WTC11 (cell line): Measurements from ENCODE around the gene KSR1. TPM values are rescaled to one million over a fixed set of nuclear protein-coding genes. Genes with fewer than 3 reads are reported as not detected.

Experiments
- ATAC-seq: fragments of 200-7000 bp; cut with Tn5 transposase; 2 replicates; pipeline ENCODE4 v1.10.0; 2021; ENCODE audit warnings: mild to moderate bottlenecking, moderate library complexity
- CTCF ChIA-PET: fragments of 300-600 bp; sonication (Branson Sonifier 250); formaldehyde crosslinking; loops from one replicate; lab custom pipeline; 2021; ENCODE audit warnings: antibody characterized with exemption; lab: Charles Lee
- POLR2A ChIA-PET: fragments of 350-600 bp; sonication (Branson Sonifier 250); formaldehyde crosslinking; loops from one replicate; lab custom pipeline; 2021; ENCODE audit warnings: antibody characterized with exemption; lab: Charles Lee
- DNase-seq: peaks from one replicate; pipeline ENCODE4 v3.0.0; 2021; ENCODE audit warnings: low spot score
- H3K27ac Mint-ChIP-seq: 2 replicates; pipeline ENCODE4 v1.8.0; 2021; ENCODE audit warnings: mixed read lengths
- H3K27me3 Mint-ChIP-seq: 2 replicates; pipeline ENCODE4 v1.8.0; 2021; ENCODE audit warnings: low read depth, mild to moderate bottlenecking, moderate library complexity, mixed read lengths
- H3K36me3 Mint-ChIP-seq: 2 replicates; pipeline ENCODE4 v1.8.0; 2021; ENCODE audit warnings: mixed read lengths
- H3K4me1 Mint-ChIP-seq: 2 replicates; pipeline ENCODE4 v1.8.0; 2022; ENCODE audit warnings: mixed read lengths
- H3K4me3 Mint-ChIP-seq: 2 replicates; pipeline ENCODE4 v1.8.0; 2021; ENCODE audit warnings: mild to moderate bottlenecking, moderate library complexity, mixed read lengths
- H3K9me3 Mint-ChIP-seq: 2 replicates; pipeline ENCODE4 v1.8.0; 2021; ENCODE audit warnings: mixed read lengths
- CBFB ChIP-seq: sonication (generic); formaldehyde crosslinking; IDR thresholded peaks from 2 replicates; pipeline ENCODE4 v1.8.1; 2022; ENCODE audit warnings: mild to moderate bottlenecking, low read depth, missing genetic modification reagents
- FOXK1 ChIP-seq: sonication (generic); formaldehyde crosslinking; IDR thresholded peaks from 2 replicates; pipeline ENCODE4 v1.8.0; 2022; ENCODE audit warnings: mild to moderate bottlenecking, moderate library complexity, missing genetic modification reagents
- GABPB1 ChIP-seq: sonication (generic); formaldehyde crosslinking; IDR thresholded peaks from 2 replicates; pipeline ENCODE4 v1.8.1; 2023; ENCODE audit warnings: mild to moderate bottlenecking, missing genetic modification reagents
- HMGXB4 ChIP-seq: sonication (generic); formaldehyde crosslinking; IDR thresholded peaks from 2 replicates; pipeline ENCODE4 v1.8.1; 2023; ENCODE audit warnings: mild to moderate bottlenecking, moderate library complexity, missing genetic modification reagents
- JAZF1 ChIP-seq: fragments of 250-450 bp; sonication (Bioruptor Pico); IDR thresholded peaks from 2 replicates; pipeline ENCODE4 v1.9.0; 2021; ENCODE audit warnings: moderate library complexity, mild to moderate bottlenecking, inconsistent platforms
- KAT7 ChIP-seq: sonication (generic); formaldehyde crosslinking; IDR thresholded peaks from 2 replicates; pipeline ENCODE4 v1.8.1; 2023; ENCODE audit warnings: missing genetic modification reagents, mild to moderate bottlenecking, borderline replicate concordance
- MAX ChIP-seq: sonication (generic); formaldehyde crosslinking; IDR thresholded peaks from 2 replicates; pipeline ENCODE4 v1.8.0; 2022; ENCODE audit warnings: mild to moderate bottlenecking, missing genetic modification reagents
- MXD4 ChIP-seq: fragments of 250-450 bp; sonication (Bioruptor Pico); IDR thresholded peaks from 2 replicates; pipeline ENCODE4 v1.8.0; 2021; ENCODE audit warnings: mild to moderate bottlenecking, moderate library complexity, borderline replicate concordance
- MYBL2 ChIP-seq: sonication (generic); formaldehyde crosslinking; IDR thresholded peaks from 2 replicates; pipeline ENCODE4 v1.8.1; 2023; ENCODE audit warnings: mild to moderate bottlenecking, moderate library complexity, missing genetic modification reagents
- OVOL2 ChIP-seq: fragments of 250-450 bp; sonication (Bioruptor Pico); IDR thresholded peaks from 2 replicates; pipeline ENCODE4 v1.9.0; 2021; ENCODE audit warnings: mild to moderate bottlenecking, borderline replicate concordance
- RORB ChIP-seq: fragments of 250-450 bp; sonication (Bioruptor Pico); IDR thresholded peaks from 2 replicates; pipeline ENCODE4 v1.9.0; 2021; ENCODE audit warnings: mild to moderate bottlenecking
- SMAD4 ChIP-seq: sonication (generic); formaldehyde crosslinking; IDR thresholded peaks from 2 replicates; pipeline ENCODE4 v1.8.0; 2022; ENCODE audit warnings: mild to moderate bottlenecking, missing genetic modification reagents
- SP1 ChIP-seq: sonication (generic); formaldehyde crosslinking; conservative IDR thresholded peaks from 2 replicates; pipeline ENCODE4 v1.8.1; 2022; ENCODE audit warnings: missing genetic modification reagents
- TEAD4 ChIP-seq: sonication (generic); formaldehyde crosslinking; IDR thresholded peaks from 2 replicates; pipeline ENCODE4 v1.8.0; 2022; ENCODE audit warnings: mild to moderate bottlenecking, missing genetic modification reagents
- USF2 ChIP-seq: sonication (generic); formaldehyde crosslinking; IDR thresholded peaks from 2 replicates; pipeline ENCODE4 v1.8.1; 2023; ENCODE audit warnings: mild to moderate bottlenecking, missing genetic modification reagents, moderate library complexity
- ZBTB21 ChIP-seq: sonication (generic); formaldehyde crosslinking; IDR thresholded peaks from 2 replicates; pipeline ENCODE4 v1.8.1; 2023; ENCODE audit warnings: mild to moderate bottlenecking, missing genetic modification reagents, borderline replicate concordance
- ZNF138 ChIP-seq: sonication (generic); formaldehyde crosslinking; conservative IDR thresholded peaks from 2 replicates; pipeline ENCODE4 v1.8.1; 2022; ENCODE audit warnings: mild to moderate bottlenecking, moderate library complexity, missing genetic modification reagents
- ZNF512 ChIP-seq: sonication (generic); formaldehyde crosslinking; IDR thresholded peaks from 2 replicates; pipeline ENCODE4 v1.8.1; 2022; ENCODE audit warnings: missing genetic modification reagents, borderline replicate concordance
- ZNF671 ChIP-seq: fragments of 250-450 bp; sonication (Bioruptor Pico); IDR thresholded peaks from 2 replicates; pipeline ENCODE4 v1.8.0; 2021; ENCODE audit warnings: mild to moderate bottlenecking
- ZSCAN18 ChIP-seq: fragments of 250-450 bp; sonication (Bioruptor Pico); IDR thresholded peaks from 2 replicates; pipeline ENCODE4 v2.1.2; 2022; ENCODE audit warnings: mild to moderate bottlenecking, moderate library complexity
- total RNA-seq: library from RNA; stranded (reverse); gene quantifications from 3 replicates; pipeline ENCODE4 v1.2.3, GENCODE V29; 2021
- TF ChIP-seq, protein P1 (sequence below): sonication (generic); formaldehyde crosslinking; IDR thresholded peaks from 2 replicates; pipeline ENCODE4 v1.8.1; 2022; ENCODE audit warnings: mild to moderate bottlenecking, missing genetic modification reagents, moderate library complexity, borderline replicate concordance
- TF ChIP-seq, protein P2 (sequence below): fragments of 250-450 bp; sonication (Bioruptor Pico); IDR thresholded peaks from 2 replicates; pipeline ENCODE4 v1.9.0; 2021; ENCODE audit warnings: mild to moderate bottlenecking

The KSR1 gene
- total RNA-seq, 1 experiment from 2014 or later: 45.5 TPM

- no peak overlapping the region for H3K27ac Mint-ChIP-seq
- DNase-seq: no peak
- no peak for ATAC-seq
- no peaks in the 10 kb centered on the region for H3K36me3 Mint-ChIP-seq
- H3K9me3 Mint-ChIP-seq: no peaks in the 10 kb centered on the region
- no peak for TF ChIP-seq SMAD4
- no peak for TF ChIP-seq ZNF671 (CRISPR knock-in tag)
- no peak for TF ChIP-seq JAZF1 (CRISPR knock-in tag)
- no peak for TF ChIP-seq RORB (CRISPR knock-in tag)
- TF ChIP-seq ZNF512: no peak
- TF ChIP-seq, protein P1, sequence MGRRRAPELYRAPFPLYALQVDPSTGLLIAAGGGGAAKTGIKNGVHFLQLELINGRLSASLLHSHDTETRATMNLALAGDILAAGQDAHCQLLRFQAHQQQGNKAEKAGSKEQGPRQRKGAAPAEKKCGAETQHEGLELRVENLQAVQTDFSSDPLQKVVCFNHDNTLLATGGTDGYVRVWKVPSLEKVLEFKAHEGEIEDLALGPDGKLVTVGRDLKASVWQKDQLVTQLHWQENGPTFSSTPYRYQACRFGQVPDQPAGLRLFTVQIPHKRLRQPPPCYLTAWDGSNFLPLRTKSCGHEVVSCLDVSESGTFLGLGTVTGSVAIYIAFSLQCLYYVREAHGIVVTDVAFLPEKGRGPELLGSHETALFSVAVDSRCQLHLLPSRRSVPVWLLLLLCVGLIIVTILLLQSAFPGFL (CRISPR knock-in tag): no peak
- no peak for TF ChIP-seq USF2 (CRISPR knock-in tag)
- TF ChIP-seq OVOL2 (CRISPR knock-in tag): no peak
- TF ChIP-seq ZNF138 (CRISPR knock-in tag): no peak
- TF ChIP-seq MAX (CRISPR knock-in tag): no peak
- no peak for TF ChIP-seq MXD4
- no peak for TF ChIP-seq FOXK1
- TF ChIP-seq KAT7 (CRISPR knock-in tag): no peak
- no peak for TF ChIP-seq MYBL2 (CRISPR knock-in tag)
- no peak for TF ChIP-seq ZBTB21 (CRISPR knock-in tag)
- TF ChIP-seq ZSCAN18: no peak
- no peak for TF ChIP-seq TEAD4 (CRISPR knock-in tag)
- TF ChIP-seq SP1 (CRISPR knock-in tag): no peak
- H3K27me3 Mint-ChIP-seq: no peaks in the 10 kb centered on the region
- no peak overlapping the region for H3K4me3 Mint-ChIP-seq
- CTCF ChIA-PET: interaction anchor here (1.3 to 3.5 kb wide), 2 partner anchors 9 to 16 kb away, joined by 3 to 15 read pairs; no protein-coding TSS in a partner anchor
- POLR2A ChIA-PET: no interaction called here
- H3K4me1 Mint-ChIP-seq: peaks cover 40% of the 10 kb centered on the region
These were observed 80.5 kb downstream of the KSR1 start for GRCh38 chr17:27536781-27537180.

DNA sequence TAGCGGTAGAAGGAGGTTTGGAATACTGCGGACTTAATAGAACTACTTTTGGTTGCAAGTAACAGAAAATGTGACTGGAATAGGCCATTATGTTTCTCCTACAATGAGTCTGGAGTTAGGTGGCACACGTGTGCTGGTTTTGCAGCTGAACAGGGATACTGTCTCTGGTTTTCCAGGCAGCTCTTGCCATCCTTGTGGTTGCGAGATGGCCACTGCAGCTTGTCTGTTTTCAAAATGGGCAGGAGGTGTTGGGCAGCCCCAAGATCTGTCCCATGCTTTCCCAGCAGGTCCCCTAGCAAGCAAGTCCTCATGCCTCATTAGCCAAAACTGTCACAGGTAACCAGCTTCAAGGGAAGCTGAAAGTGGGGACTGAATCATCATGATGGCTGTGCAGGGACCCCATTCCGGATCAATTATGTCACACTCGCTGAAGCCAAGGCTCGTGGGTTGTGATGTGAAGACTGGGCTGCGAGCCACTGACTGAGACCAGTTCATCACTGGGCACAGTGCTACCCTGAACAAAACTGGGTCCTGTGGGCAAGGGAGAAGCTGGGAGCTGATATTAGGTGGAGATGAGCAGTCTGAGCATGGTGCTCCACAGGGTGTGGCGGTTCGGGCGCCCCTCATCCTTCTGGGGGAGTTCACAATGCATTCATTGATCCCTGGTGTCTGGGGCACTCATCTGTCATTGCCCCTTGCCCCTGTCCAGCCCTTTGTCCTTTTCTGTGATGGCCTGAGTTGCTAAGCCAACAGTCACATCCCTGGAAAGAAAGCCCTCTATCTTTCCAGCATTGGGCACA lies 82.1 kb downstream of the KSR1 start:
- ATAC-seq (no peak), DNase-seq (no peak)
- Mint-ChIP-seq H3K9me3 (no peaks in the 10 kb centered on the region), H3K4me3 (no peak overlapping the region), H3K36me3 (no peaks in the 10 kb centered on the region), H3K27ac (no peak overlapping the region; the same call in 1 of the 2 replicates), H3K27me3 (no peaks in the 10 kb centered on the region), H3K4me1 (peaks cover 33% of the 10 kb centered on the region)
- ChIA-PET POLR2A (no interaction called here), CTCF (interaction anchor here (0.7 to 1.0 kb wide), 2 partner anchors 65 to 82 kb away, joined by 3 read pairs; partner anchors contain the start of gene KSR1)
- TF ChIP-seq CBFB (no peak), GABPB1 (no peak), OVOL2 (CRISPR knock-in tag) (no peak), HMGXB4 (no peak)
- TF ChIP-seq, protein P2, sequence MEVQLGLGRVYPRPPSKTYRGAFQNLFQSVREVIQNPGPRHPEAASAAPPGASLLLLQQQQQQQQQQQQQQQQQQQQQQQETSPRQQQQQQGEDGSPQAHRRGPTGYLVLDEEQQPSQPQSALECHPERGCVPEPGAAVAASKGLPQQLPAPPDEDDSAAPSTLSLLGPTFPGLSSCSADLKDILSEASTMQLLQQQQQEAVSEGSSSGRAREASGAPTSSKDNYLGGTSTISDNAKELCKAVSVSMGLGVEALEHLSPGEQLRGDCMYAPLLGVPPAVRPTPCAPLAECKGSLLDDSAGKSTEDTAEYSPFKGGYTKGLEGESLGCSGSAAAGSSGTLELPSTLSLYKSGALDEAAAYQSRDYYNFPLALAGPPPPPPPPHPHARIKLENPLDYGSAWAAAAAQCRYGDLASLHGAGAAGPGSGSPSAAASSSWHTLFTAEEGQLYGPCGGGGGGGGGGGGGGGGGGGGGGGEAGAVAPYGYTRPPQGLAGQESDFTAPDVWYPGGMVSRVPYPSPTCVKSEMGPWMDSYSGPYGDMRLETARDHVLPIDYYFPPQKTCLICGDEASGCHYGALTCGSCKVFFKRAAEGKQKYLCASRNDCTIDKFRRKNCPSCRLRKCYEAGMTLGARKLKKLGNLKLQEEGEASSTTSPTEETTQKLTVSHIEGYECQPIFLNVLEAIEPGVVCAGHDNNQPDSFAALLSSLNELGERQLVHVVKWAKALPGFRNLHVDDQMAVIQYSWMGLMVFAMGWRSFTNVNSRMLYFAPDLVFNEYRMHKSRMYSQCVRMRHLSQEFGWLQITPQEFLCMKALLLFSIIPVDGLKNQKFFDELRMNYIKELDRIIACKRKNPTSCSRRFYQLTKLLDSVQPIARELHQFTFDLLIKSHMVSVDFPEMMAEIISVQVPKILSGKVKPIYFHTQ: no peak
